ENCODE data around the gene PROM1.

Gene PROM1

GRCh38 chr4:15936495-15936894, 147.3 kb downstream of the PROM1 start:
- ATAC-seq, result no peak

- no peak for ATAC-seq
These were observed 148.1 kb downstream of the PROM1 start for GRCh38 chr4:15935504-15936402.

GRCh38 chr4:15934259-15934658, 149.6 kb downstream of the PROM1 start:
- no peak for ATAC-seq

- no peak for ATAC-seq
These were observed 152.2 kb downstream of the PROM1 start for GRCh38 chr4:15931451-15932210.

- ATAC-seq, result no peak
These were observed 153.5 kb downstream of the PROM1 start for GRCh38 chr4:15930314-15930713.

GRCh38 chr4:15929540-15929939, 154.3 kb downstream of the PROM1 start:
- no peak for ATAC-seq

GRCh38 chr4:15928883-15929282, 154.9 kb downstream of the PROM1 start:
- ATAC-seq, result no peak

GRCh38 chr4:15926486-15926885, 157.3 kb downstream of the PROM1 start:
- ATAC-seq, result no peak

- ATAC-seq, result no peak
These were observed 158.0 kb downstream of the PROM1 start for GRCh38 chr4:15925830-15926229.

GRCh38 chr4:15921592-15921932, 162.3 kb downstream of the PROM1 start:
- no peak for ATAC-seq

- no peak for ATAC-seq
These were observed 162.9 kb downstream of the PROM1 start for GRCh38 chr4:15920723-15921591.

GRCh38 chr4:15918484-15919129, 165.2 kb downstream of the PROM1 start:
- ATAC-seq, result no peak

Measured in activated CD4-positive, CD25-positive, alpha-beta regulatory T cell treated with anti-CD3 and anti-CD28 coated beads, Interleukin-2, amount 50 U/mL, for 24 hours (primary cell).